Measurements from ENCODE around the gene BCL11A. TPM values are rescaled to one million over a fixed set of nuclear protein-coding genes. Genes with fewer than 3 reads are reported as not detected.

BCL11A gene
- polyA plus RNA-seq, 1 donor (not counting 4 experiments of a cell fraction or from before 2014, with no cell fraction given): 5.0 TPM

- no peaks in the 10 kb centered on the region for H3K36me3 ChIP-seq (ENCODE audit: control insufficient read depth in 2 of 2, extremely low read depth in 1 of 2, insufficient read depth in 2 of 2, low read length in 2 of 2)
- dilution Hi-C loops (cut with MboI; ENCODE audit: extremely low pct_ligation_motif_present, low sequenced_read_pairs): no loop called here
- H3K9ac ChIP-seq (ENCODE audit: control insufficient read depth, extremely low read depth, insufficient read depth, low read length): no peak overlapping the region
- H3K27me3 ChIP-seq (ENCODE audit: control insufficient read depth, extremely low read depth, insufficient read depth, low read length): no peaks in the 10 kb centered on the region
- FAIRE-seq (no peak), DNase-seq (ENCODE audit: low read depth, low spot score) (no peak)
- H3K79me2 ChIP-seq (ENCODE audit: control insufficient read depth, insufficient read depth, low read length): no peaks in the 10 kb centered on the region
- H3K4me2 ChIP-seq (ENCODE audit: control insufficient read depth, extremely low read depth, insufficient read depth, low read depth, low read length): no peak overlapping the region
- no peak overlapping the region for H3K4me3 ChIP-seq (ENCODE audit: control insufficient read depth in 2 of 3, extremely low read depth in 1 of 3, insufficient read depth in 2 of 3, low read depth in 1 of 3, low read length in 3 of 3)
- H2AFZ ChIP-seq (ENCODE audit: control insufficient read depth, low read length): no peak overlapping the region
- H3K9me3 ChIP-seq (ENCODE audit: control insufficient read depth, low read depth, low read length): no peaks in the 10 kb centered on the region
- peaks cover 19% of the 10 kb centered on the region for H3K4me1 ChIP-seq (ENCODE audit: control insufficient read depth, extremely low read depth, insufficient read depth, low read length)
- H3K27ac ChIP-seq (ENCODE audit: control insufficient read depth, insufficient read depth, low read length): no peak overlapping the region
- H3K9me1 ChIP-seq (ENCODE audit: control insufficient read depth, extremely low read depth, insufficient read depth, low read length): no peaks in the 10 kb centered on the region
- H4K20me1 ChIP-seq (ENCODE audit: control insufficient read depth, extremely low read depth, insufficient read depth, low read length): no peaks in the 10 kb centered on the region
- no peak for TF ChIP-seq EZH2 (IDR thresholded peaks at IDR 0.05; ENCODE audit: low read length)
- TF ChIP-seq CTCF (optimal IDR thresholded peaks at IDR 0.05 in 1 of 3, IDR thresholded peaks at IDR 0.05 in 1 of 3, conservative IDR thresholded peaks at IDR 0.05 in 1 of 3; ENCODE audit: extremely low read depth in 1 of 3, insufficient read depth in 2 of 3, low read length in 3 of 3): peak; percentile 45 to 71 (median 45)
These were observed 114.1 kb downstream of the BCL11A start for GRCh38 chr2:60439219-60439974.

- Histone ChIP-seq H3K4me1 (ENCODE audit: control insufficient read depth, extremely low read depth, insufficient read depth, low read length) (peaks cover 19% of the 10 kb centered on the region), H3K79me2 (ENCODE audit: control insufficient read depth, insufficient read depth, low read length) (no peaks in the 10 kb centered on the region), H3K36me3 (ENCODE audit: control insufficient read depth in 2 of 2, extremely low read depth in 1 of 2, insufficient read depth in 2 of 2, low read length in 2 of 2) (no peaks in the 10 kb centered on the region), H3K4me3 (ENCODE audit: control insufficient read depth in 2 of 3, extremely low read depth in 1 of 3, insufficient read depth in 2 of 3, low read depth in 1 of 3, low read length in 3 of 3) (no peak overlapping the region), H3K27ac (ENCODE audit: control insufficient read depth, insufficient read depth, low read length) (no peak overlapping the region), H3K4me2 (ENCODE audit: control insufficient read depth, extremely low read depth, insufficient read depth, low read depth, low read length) (no peak overlapping the region), H4K20me1 (ENCODE audit: control insufficient read depth, extremely low read depth, insufficient read depth, low read length) (no peaks in the 10 kb centered on the region), H2AFZ (ENCODE audit: control insufficient read depth, low read length) (no peak overlapping the region), H3K9me3 (ENCODE audit: control insufficient read depth, low read depth, low read length) (no peaks in the 10 kb centered on the region), H3K9ac (ENCODE audit: control insufficient read depth, extremely low read depth, insufficient read depth, low read length) (no peak overlapping the region), H3K9me1 (ENCODE audit: control insufficient read depth, extremely low read depth, insufficient read depth, low read length) (no peaks in the 10 kb centered on the region), H3K27me3 (ENCODE audit: control insufficient read depth, extremely low read depth, insufficient read depth, low read length) (no peaks in the 10 kb centered on the region)
- dilution Hi-C loops (cut with MboI; ENCODE audit: extremely low pct_ligation_motif_present, low sequenced_read_pairs): no loop called here
- FAIRE-seq: no peak
- TF ChIP-seq EZH2 (IDR thresholded peaks at IDR 0.05; ENCODE audit: low read length): no peak
- no peak for TF ChIP-seq CTCF (optimal IDR thresholded peaks at IDR 0.05 in 1 of 3, IDR thresholded peaks at IDR 0.05 in 1 of 3, conservative IDR thresholded peaks at IDR 0.05 in 1 of 3; ENCODE audit: extremely low read depth in 1 of 3, insufficient read depth in 2 of 3, low read length in 3 of 3)
- DNase-seq (ENCODE audit: low read depth, low spot score): no peak
These were observed 114.8 kb downstream of the BCL11A start for GRCh38 chr2:60438653-60439052.

All from keratinocyte (primary cell).